DOHH2 (cell line): ENCODE measurements around the gene HTRA1.

Experiments
- H3F3A ChIP-seq: fragments of 200-600 bp; sonication (generic), shearing (Covaris generic); 2 replicates; pipeline ENCODE4 v1.6.0; 2016; ENCODE audit warnings: antibody characterized with exemption, mild to moderate bottlenecking; ENCODE audit not compliant: control insufficient read depth, insufficient read depth
- H3K27ac ChIP-seq: fragments of 200-600 bp; sonication (generic); 2 replicates; pipeline ENCODE4 v1.5.1; 2014; ENCODE audit warnings: low read depth, mild to moderate bottlenecking, low read length, moderate library complexity
- H3K27me3 ChIP-seq: fragments of 200-600 bp; sonication (generic); 2 replicates; pipeline ENCODE4 v1.6.1; 2014; ENCODE audit warnings: mild to moderate bottlenecking, low read length, mixed read lengths; ENCODE audit not compliant: control insufficient read depth
- H3K36me3 ChIP-seq: fragments of 200-600 bp; sonication (generic); 2 replicates; pipeline ENCODE4 v1.6.1; 2014; ENCODE audit warnings: mild to moderate bottlenecking, low read length, moderate library complexity, mixed read lengths; ENCODE audit not compliant: control insufficient read depth
- H3K4me1 ChIP-seq: fragments of 200-600 bp; sonication (generic); 2 replicates; pipeline ENCODE4 v1.6.1; 2014; ENCODE audit warnings: mild to moderate bottlenecking, low read length, mixed read lengths; ENCODE audit not compliant: control insufficient read depth
- H3K4me2 ChIP-seq: fragments of 200-600 bp; sonication (generic); 2 replicates; pipeline ENCODE4 v1.6.0; 2014; ENCODE audit warnings: mild to moderate bottlenecking, low read length, moderate library complexity
- H3K4me3 ChIP-seq: fragments of 200-600 bp; sonication (generic); 2 replicates; pipeline ENCODE4 v1.5.1; 2014; ENCODE audit warnings: mild to moderate bottlenecking, low read length, mixed read lengths
- H3K79me2 ChIP-seq: fragments of 200-600 bp; sonication (generic); 2 replicates; pipeline ENCODE4 v1.6.1; 2014; ENCODE audit warnings: mild to moderate bottlenecking, low read length, mixed read lengths; ENCODE audit not compliant: control insufficient read depth
- H3K9me2 ChIP-seq: fragments of 200-600 bp; sonication (generic); replicated peaks from 2 replicates; pipeline ENCODE4 v1.6.1; 2014; ENCODE audit warnings: mild to moderate bottlenecking, low read length, mixed read lengths; ENCODE audit not compliant: control insufficient read depth
- H3K9me3 ChIP-seq: fragments of 200-600 bp; sonication (generic); 2 replicates; pipeline ENCODE4 v1.6.1; 2014; ENCODE audit warnings: antibody characterized with exemption, low read length, mixed read lengths; ENCODE audit not compliant: control insufficient read depth, insufficient read depth
- H4K20me1 ChIP-seq: fragments of 200-600 bp; sonication (generic); 2 replicates; pipeline ENCODE4 v1.6.0; 2014; ENCODE audit warnings: low read depth, mild to moderate bottlenecking, antibody characterized with exemption, low read length, moderate library complexity; ENCODE audit not compliant: control insufficient read depth, insufficient read depth
- CTCF ChIP-seq: fragments of 200-600 bp; sonication (generic); IDR thresholded peaks from one replicate; pipeline ENCODE4 v1.5.1; 2014; ENCODE audit warnings: antibody characterized with exemption, mild to moderate bottlenecking, low read depth, low read length; ENCODE audit not compliant: poor library complexity, severe bottlenecking
- EZH2phosphoT487 ChIP-seq: fragments of 200-600 bp; sonication (generic); IDR thresholded peaks from 2 replicates; pipeline ENCODE4 v1.6.1; 2017; ENCODE audit warnings: borderline replicate concordance, mild to moderate bottlenecking, antibody characterized with exemption, low read length, moderate library complexity, mixed read lengths

Gene HTRA1

DNA sequence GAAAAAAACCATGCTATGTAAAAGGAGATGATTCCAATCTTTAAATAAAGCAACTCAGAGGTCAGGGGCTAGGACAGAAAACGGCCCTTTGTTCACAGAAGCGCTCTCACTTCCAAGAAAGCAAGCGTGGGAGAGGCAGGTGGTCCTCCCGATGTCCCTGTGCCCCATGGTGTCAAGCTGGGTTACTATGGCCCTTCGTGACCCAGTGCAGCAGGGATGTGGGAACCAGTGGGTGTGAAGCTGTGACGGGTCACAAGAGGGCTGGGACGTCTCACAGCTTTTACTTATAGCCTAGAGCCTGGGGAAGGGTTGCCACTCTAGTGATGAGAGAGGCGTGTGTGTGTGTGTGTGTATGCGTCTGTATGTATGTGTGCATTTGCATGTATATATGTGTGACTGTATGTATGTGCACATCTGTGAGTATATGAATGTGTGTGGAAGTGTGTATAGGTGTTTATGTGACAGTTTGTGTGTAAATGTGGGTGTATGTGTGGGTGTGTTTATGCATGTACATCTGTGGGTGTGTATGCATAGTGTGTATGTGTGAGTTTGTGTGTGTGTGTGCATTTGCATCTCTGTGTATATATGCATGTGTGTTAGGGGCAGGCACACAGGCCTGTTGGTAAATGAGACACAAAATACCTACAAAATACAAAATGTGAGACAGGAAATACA lies 25.2 kb downstream of the HTRA1 start:
- Histone ChIP-seq H3K36me3 (no peaks in the 10 kb centered on the region), H3F3A (no peaks in the 10 kb centered on the region), H3K4me1 (no peaks in the 10 kb centered on the region), H3K79me2 (no peaks in the 10 kb centered on the region), H3K27ac (no peak overlapping the region), H3K9me2 (no peaks in the 10 kb centered on the region), H4K20me1 (no peaks in the 10 kb centered on the region), H3K9me3 (no peaks in the 10 kb centered on the region), H3K4me3 (no peak overlapping the region), H3K4me2 (no peak overlapping the region), H3K27me3 (no peaks in the 10 kb centered on the region)
- no peak for TF ChIP-seq CTCF
- no peak for TF ChIP-seq EZH2phosphoT487

- H3K4me3 ChIP-seq: no peak overlapping the region
- no peaks in the 10 kb centered on the region for H3K9me3 ChIP-seq
- TF ChIP-seq CTCF: no peak
- TF ChIP-seq EZH2phosphoT487: no peak
- H3K27me3 ChIP-seq: no peaks in the 10 kb centered on the region
- no peaks in the 10 kb centered on the region for H4K20me1 ChIP-seq
- H3K9me2 ChIP-seq: no peaks in the 10 kb centered on the region
- H3F3A ChIP-seq: no peaks in the 10 kb centered on the region
- no peak overlapping the region for H3K4me2 ChIP-seq
- no peaks in the 10 kb centered on the region for H3K4me1 ChIP-seq
- no peaks in the 10 kb centered on the region for H3K36me3 ChIP-seq
- H3K79me2 ChIP-seq: no peaks in the 10 kb centered on the region
- H3K27ac ChIP-seq: no peak overlapping the region
Observed at GRCh38 chr10:122487174-122487765, 25.9 kb downstream of the HTRA1 start.

- H3K4me3 ChIP-seq: no peak overlapping the region
- no peak overlapping the region for H3K27ac ChIP-seq
- H4K20me1 ChIP-seq: no peaks in the 10 kb centered on the region
- H3K27me3 ChIP-seq: no peaks in the 10 kb centered on the region
- no peaks in the 10 kb centered on the region for H3K79me2 ChIP-seq
- TF ChIP-seq EZH2phosphoT487: no peak
- no peak for TF ChIP-seq CTCF
- H3F3A ChIP-seq: no peaks in the 10 kb centered on the region
- no peaks in the 10 kb centered on the region for H3K9me2 ChIP-seq
- no peak overlapping the region for H3K4me2 ChIP-seq
- H3K36me3 ChIP-seq: no peaks in the 10 kb centered on the region
- no peaks in the 10 kb centered on the region for H3K4me1 ChIP-seq
- H3K9me3 ChIP-seq: no peaks in the 10 kb centered on the region
Observed at GRCh38 chr10:122490268-122490667, 28.9 kb downstream of the HTRA1 start.
